Measurements from ENCODE around the gene SLC39A6.
"Not testable (repeated sequence)": the region's sequence is repeated elsewhere in the genome, so short reads cannot be mapped to it uniquely, and the experiment has no call there.

Gene SLC39A6

GRCh38 chr18:36094431-36094830 is 34.7 kb downstream of the SLC39A6 start:
- DNase-seq = no peak

GRCh38 chr18:36092116-36092515 is 37.0 kb downstream of the SLC39A6 start:
- DNase-seq = not testable (repeated sequence)

- DNase-seq = no peak
Observed at GRCh38 chr18:36089001-36089400, 40.1 kb downstream of the SLC39A6 start.

- DNase-seq = no peak
Observed at GRCh38 chr18:36088256-36088655, 40.9 kb downstream of the SLC39A6 start.

- no peak for DNase-seq
Observed at GRCh38 chr18:36086186-36086585, 43.0 kb downstream of the SLC39A6 start.

DNA sequence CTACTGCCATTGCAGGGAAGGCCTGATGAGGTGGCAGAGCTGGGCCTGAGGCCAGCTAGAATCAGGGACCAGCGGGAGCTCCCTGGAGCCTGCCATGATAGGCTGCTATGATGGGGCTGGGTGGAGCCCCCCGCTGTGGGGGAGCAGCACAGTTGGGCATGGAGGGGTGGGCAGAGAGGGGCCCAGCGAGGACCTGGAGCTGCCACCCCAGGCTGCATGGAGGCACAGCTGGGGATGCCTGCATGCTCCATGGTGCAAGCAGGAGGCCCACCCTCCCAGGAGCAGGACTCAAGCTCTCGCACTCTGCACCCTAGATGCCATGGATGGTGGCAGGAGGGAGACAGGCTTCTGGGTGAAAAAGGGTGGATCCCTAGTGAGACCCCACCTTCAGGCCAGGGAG is 43.9 kb downstream of the SLC39A6 start:
- no peak for DNase-seq

DNA sequence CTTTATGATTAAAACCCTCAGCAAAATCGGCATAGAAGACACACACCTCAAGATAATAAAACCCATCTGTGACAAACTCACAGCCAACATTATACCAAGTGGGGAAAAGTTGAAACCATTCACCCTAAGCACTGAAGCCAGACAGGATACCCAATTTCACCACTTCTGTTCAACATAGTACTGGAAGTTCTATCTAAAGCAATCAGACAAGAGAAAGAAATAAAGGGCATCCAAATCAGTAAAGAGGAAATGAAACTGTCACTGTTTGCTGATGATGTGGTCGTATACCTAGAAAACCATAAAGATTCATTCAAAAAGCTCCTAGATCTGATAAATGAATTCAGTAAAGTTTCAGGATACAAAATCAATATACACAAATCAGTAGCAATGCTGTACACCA is 45.4 kb downstream of the SLC39A6 start:
- DNase-seq = no peak

DNA sequence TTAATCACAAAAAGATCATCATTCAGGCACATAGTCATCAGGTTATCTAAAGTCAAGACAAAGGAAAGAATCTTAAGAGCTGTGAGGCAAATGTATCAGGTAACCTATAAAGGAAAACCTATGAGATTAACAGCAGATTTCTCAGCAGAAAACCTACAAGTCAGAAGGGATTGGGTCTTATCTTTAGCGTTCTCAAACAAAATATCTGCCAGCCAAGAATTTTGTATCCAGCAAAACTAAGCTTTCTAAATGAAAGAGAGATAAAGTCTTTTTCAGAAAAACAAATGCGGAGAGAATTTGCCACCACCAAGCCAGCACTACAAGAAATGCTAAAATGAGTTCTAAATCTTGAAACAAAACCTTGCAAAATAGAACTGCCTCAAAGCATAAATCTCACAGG is 48.0 kb downstream of the SLC39A6 start:
- DNase-seq = not testable (repeated sequence)

DNA sequence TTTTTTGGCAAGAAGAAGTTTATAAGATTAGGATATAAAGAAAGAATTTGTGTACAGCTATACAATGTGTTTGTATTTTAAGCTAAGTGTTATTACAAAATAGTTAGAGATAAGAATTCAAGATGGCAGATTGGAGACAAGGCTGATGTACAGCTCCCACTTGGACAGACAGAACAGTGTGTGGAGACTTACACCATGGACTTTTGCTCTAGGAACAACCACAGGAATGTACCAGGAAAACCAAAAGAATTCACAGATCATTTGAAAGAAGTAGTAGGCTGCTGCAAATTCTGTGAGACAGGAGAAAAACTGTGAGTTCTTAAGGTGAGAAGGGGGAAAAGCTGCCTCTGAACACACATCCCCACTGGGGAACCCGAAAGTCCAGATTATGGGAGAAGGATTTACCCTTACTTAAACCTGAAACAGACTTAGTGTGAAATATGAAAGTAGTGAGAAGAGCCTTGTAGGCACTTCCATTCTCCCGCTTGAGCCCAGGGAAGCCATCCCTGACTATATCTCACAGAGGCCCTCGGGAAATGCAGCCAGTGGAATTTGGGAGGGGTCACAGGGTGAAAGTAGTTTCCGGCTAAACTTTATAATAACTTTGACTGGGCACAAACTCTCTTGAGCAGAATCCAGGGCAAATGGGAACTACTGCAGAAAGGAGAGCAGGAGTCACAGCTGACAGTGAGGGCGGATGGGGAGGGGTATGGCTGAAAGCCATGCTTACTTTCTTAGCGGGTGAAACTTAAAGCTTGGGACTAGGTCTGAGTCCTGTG is 50.2 kb downstream of the SLC39A6 start:
- no peak for DNase-seq

GRCh38 chr18:36077764-36078163 is 51.4 kb downstream of the SLC39A6 start:
- DNase-seq = not testable (repeated sequence)

GRCh38 chr18:36075862-36076587 is 53.1 kb downstream of the SLC39A6 start:
- peak; percentile 6 for DNase-seq

DNA sequence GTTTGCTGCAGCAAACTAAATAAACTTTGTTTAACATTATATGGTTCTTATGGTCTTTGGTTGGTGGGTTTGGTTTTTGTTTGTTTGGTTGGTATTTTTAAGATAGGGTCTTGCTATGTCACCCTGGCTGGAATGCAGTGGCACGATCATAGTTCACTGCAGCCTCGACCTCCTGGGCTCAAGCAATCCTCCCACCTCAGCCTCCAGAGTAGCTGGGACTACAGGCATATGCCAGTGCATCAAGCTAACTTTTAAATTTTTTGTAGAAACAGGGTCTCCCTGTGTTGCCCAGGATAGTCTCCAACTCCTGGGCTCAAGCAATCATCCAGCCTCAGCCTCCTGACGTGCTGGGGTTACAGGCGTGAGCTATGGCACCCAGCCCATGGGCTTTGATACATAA is 54.7 kb downstream of the SLC39A6 start:
- DNase-seq = no peak

GRCh38 chr18:36073676-36074075 is 55.5 kb downstream of the SLC39A6 start:
- DNase-seq = no peak

DNA sequence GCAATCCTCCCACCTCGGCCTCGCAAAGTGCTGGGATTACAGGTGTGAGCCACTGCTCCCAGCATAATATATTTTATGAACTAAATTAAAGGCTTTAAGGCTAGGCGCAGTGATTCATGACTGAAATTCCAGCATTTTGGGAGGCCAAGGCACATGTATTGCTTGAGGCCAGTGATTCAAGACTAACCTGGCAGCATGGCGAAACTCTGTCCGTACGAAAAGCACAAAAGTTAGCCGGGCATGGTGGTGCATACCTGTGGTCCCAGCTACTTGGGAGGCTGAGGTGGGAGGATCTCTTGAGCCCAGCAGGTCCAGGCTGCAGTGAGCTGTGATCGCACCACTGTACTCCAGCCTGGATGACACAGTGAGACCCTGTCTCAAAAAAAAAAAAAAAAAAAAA is 56.7 kb downstream of the SLC39A6 start:
- not testable (repeated sequence) for DNase-seq

- DNase-seq = peak; percentile 92
Observed at GRCh38 chr18:36067055-36067957, 61.8 kb downstream of the SLC39A6 start, which contains the start of gene RPRD1A. Gene RPRD1A, minus strand, starts transcription at chr18:36067559. Its CDS starts 155 bp downstream, at chr18:36067404.

DNA sequence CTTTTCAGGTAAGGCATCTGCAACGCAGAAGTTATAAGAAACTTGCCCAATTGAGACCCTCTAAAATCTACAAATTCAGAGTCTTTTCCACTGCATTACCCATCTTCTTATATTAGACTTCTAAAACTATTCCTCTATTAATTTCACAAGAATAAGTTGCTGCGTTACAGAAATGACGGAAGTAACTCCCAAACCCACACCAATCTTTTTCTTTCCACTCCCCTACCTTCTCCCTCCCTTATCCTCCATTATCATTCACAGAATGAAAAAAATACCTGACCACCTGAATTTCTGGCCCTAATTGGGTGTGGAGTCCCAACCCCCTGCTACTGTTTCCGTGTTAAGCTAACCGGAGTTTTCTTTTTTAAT is 62.5 kb downstream of the SLC39A6 start:
- DNase-seq = no peak

DNA sequence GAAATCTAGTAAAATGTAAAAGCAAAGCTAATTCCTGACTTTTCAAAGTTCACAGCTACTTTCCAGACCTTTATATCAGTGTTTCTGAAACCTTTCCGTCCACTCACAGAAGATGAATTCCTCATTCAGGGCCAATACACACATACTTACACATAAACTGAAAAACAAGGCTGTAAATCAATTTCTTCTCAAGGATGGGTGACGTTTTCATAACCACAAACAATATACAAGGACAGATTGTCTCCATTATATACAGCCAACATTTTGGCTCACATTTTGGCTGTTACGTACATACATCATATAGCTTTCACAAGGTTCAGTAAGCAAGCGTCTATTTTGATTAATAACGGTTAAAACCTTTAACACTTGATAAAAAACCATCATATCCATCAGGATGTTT is 63.1 kb downstream of the SLC39A6 start:
- no peak for DNase-seq

- DNase-seq = not testable (repeated sequence)
Observed at GRCh38 chr18:36064809-36065079, 64.4 kb downstream of the SLC39A6 start.

DNA sequence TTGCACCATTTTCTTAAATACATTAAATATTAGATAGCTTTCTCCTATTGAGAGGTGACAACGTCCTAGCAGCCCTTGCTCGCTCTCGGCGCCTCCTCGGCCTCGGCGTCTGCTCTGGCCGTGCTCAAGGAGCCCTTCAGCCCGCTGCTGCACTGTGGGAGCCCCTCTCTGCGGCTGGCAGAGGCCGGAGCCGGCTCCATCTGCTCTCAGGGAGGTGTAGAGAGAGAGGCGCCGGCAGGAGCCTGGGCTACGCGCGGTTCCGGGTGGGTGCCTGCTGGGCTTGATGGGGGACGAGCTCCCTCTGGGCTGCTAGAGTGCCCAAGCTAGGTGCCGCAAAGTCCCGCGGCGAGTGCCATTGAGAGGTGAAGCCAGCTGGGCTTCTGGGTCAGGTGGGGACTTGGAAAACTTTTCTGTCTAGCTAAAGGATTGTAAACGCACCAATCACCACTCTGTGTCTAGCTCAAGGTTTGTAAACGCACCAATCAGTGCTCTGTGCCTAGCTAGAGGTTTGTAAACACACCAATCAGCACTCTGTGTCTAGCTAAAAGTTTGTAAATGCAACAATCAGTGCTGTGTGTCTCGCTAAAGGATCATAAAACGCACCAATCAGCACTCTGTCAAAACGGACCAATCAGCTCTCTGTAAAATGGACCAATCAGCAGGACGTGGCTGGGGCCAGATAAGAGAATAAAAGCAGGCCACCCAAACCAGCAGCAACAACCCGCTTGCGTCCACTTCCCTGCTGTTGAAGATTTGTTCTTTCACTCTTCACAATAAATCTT is 64.9 kb downstream of the SLC39A6 start:
- DNase-seq = no peak

DNA sequence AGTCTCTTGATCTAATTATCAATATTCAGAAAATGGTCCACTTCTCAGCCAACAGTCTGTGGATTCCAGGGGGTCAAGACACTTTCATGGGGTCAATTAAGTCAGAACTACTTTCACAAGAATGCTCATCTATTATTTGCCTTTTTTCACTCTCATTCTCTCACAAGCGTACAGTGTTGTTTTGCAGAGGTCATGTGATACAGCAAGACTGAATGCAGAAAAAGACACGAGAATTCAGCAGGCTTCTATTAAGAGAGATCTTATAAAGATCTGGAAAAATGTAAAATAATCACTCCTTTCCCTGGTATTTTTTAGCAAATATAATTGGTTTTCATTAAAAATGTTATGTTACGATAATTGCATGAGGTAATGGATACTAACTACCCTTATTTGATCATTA is 70.5 kb downstream of the SLC39A6 start:
- no peak for DNase-seq
